ENCODE data around the gene C9orf78. TPM values are rescaled to one million over a fixed set of nuclear protein-coding genes. Genes with fewer than 3 reads are reported as not detected.

Gene C9orf78, protein sequence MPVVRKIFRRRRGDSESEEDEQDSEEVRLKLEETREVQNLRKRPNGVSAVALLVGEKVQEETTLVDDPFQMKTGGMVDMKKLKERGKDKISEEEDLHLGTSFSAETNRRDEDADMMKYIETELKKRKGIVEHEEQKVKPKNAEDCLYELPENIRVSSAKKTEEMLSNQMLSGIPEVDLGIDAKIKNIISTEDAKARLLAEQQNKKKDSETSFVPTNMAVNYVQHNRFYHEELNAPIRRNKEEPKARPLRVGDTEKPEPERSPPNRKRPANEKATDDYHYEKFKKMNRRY
- total RNA-seq (2014; rRNA removed; shearing (Covaris generic); ENCODE audit: low replicate concordance), result 48.7 and 116 TPM in 2 replicates

DNA sequence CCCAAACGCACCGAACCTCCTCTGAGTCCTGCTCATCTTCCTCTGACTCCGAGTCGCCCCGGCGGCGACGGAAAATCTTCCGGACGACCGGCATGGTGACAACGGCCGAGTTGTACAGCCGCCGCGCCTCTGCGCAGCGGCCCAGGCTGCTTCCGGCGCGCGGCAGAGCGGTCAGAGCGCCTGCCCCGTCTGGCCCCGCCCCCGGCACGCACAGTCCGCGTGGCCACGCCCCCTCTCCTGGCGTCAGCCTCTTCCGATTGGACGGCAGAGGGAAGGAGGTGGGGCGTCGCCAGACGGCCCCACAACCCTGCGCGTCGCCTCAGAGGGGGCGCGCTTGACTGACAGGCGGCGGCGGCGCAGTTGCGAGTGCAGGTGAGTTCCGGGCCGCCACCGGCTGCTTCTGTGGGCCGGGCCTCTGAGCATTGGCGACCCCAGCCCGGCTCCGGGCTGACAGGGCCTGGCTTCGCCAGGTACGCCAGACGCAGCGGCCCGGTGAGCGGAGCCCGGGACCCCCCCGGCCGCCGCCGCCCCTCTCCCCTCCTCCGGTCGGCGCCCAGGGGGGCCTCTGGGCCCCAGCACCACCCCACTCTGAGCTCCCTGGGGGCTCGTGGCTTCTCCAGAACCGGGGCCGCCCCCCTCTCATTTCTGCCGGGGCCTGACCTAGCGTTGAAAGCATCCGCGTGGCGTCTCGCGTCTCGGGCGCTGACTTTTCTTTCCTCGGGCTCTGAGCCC is at the start of gene C9orf78, which contains the start of gene USP20:
Gene C9orf78, minus strand, starts transcription at position 148 of the 732 bp plus-strand sequence. Its CDS starts 54 bp downstream, at position 94.
Gene USP20, plus strand, starts transcription at position 331 of the 732 bp plus-strand sequence. CDS start 17,098 bp downstream, outside the sequence.
- DNase-seq, result peak; percentile 91
- Histone ChIP-seq H3K27me3 (no peaks in the 10 kb centered on the region), H3K4me3 (peak within 1 kb of the TSS; percentile 77), H3K36me3 (peaks cover 29% of the 10 kb centered on the region), H3K9me3 (no peaks in the 10 kb centered on the region)

DNA sequence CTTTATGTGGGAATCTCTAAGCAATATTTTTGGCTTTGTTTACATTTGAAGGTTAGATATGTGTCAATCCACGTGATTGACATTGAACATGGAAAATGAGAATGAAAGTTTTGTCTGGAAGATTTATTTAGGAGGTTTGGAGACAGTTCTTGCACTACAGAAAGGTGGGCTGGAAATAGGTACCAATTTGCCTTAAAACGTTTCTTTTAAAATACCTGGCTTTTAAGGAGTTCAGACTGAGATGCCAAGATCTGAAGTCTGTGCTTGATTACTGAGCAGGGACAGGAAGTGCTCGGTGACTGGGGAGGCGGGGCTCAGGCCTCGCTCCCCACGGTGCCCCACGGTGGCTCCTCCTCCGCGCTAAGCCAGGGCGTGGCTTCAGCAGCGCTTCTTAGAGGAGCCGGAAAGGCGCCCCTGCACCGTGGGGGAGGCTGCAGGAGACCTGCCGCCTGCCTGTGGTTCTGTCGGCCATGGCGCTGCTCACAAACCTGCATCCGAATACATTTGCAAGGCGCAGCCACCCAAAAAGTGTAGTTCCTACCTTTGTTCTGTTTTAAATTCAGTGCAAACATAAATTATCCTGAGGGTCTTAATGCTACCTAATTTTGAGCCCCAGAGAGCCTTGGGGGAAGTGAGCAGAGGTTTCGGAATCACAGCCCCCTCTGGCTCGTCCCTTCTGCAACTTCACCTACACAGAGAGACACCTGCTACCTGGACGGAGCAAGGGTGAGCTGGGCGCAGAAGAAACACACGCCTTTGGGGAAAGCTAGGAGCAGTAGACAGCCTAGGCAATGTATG is 49.3 kb upstream of the C9orf78 start:
- Histone ChIP-seq H3K4me3 (no peak overlapping the region), H3K9me3 (no peaks in the 10 kb centered on the region), H3K36me3 (peaks cover 12% of the 10 kb centered on the region; the same call in 1 of the 2 replicates), H3K27me3 (no peaks in the 10 kb centered on the region)
- DNase-seq, result no peak

- peaks cover 9% of the 10 kb centered on the region; the same call in 1 of the 2 replicates for H3K36me3 ChIP-seq
- no peak for DNase-seq
- H3K4me3 ChIP-seq, result no peak overlapping the region
- H3K9me3 ChIP-seq, result no peaks in the 10 kb centered on the region
- H3K27me3 ChIP-seq, result no peaks in the 10 kb centered on the region
Observed at GRCh38 chr9:129881547-129882324, 46.7 kb upstream of the C9orf78 start.

GRCh38 chr9:129880654-129881546 is 45.8 kb upstream of the C9orf78 start:
- Histone ChIP-seq H3K36me3 (peaks cover 9% of the 10 kb centered on the region; the same call in 1 of the 2 replicates), H3K4me3 (no peak overlapping the region), H3K9me3 (no peaks in the 10 kb centered on the region), H3K27me3 (no peaks in the 10 kb centered on the region)
- no peak for DNase-seq

DNA sequence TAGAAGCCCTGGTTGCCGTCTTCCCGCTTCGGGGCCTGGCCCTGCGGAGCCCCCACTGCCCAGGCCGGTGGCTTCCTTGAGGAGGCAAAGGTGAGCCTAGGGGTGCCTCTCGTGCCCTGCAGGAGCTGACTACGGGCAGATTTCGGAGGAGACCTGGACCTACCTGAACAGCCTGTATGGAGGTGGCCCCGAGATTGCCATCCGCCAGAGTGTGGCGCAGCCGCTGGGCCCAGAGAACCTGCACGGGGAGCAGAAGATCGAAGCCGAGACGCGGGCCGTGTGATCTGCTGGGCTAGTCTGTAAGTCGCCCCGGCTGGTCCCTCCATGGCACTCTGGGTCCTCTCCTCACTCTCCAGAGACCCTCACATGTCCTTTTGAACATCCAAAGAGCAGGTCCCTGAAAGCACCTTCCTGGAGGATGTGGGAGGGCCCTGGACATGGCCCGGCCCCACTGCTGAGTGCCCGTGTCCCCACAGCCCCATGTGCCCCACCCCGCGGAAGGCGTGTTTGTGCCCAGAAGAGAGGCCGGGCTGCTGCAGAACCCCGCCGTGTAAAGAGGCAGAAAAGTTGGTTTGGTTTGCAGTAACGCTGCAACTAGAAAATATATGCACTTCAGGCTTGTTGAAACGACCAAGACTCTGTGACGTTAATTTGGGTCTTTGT is 45.0 kb upstream of the C9orf78 start:
- Histone ChIP-seq H3K4me3 (no peak overlapping the region), H3K36me3 (peaks cover 9% of the 10 kb centered on the region; the same call in 1 of the 2 replicates), H3K27me3 (no peaks in the 10 kb centered on the region), H3K9me3 (no peaks in the 10 kb centered on the region)
- no peak for DNase-seq

- no peak overlapping the region for H3K4me3 ChIP-seq
- no peak for DNase-seq
- H3K36me3 ChIP-seq, result peaks cover 9% of the 10 kb centered on the region; the same call in 1 of the 2 replicates
- H3K27me3 ChIP-seq, result no peaks in the 10 kb centered on the region
- H3K9me3 ChIP-seq, result no peaks in the 10 kb centered on the region
Observed at GRCh38 chr9:129879103-129879699, 44.1 kb upstream of the C9orf78 start.

GRCh38 chr9:129878291-129878690 is 43.2 kb upstream of the C9orf78 start:
- DNase-seq, result no peak
- Histone ChIP-seq H3K9me3 (no peaks in the 10 kb centered on the region), H3K4me3 (no peak overlapping the region), H3K27me3 (no peaks in the 10 kb centered on the region), H3K36me3 (peaks cover 4% of the 10 kb centered on the region; the same call in 1 of the 2 replicates)

DNA sequence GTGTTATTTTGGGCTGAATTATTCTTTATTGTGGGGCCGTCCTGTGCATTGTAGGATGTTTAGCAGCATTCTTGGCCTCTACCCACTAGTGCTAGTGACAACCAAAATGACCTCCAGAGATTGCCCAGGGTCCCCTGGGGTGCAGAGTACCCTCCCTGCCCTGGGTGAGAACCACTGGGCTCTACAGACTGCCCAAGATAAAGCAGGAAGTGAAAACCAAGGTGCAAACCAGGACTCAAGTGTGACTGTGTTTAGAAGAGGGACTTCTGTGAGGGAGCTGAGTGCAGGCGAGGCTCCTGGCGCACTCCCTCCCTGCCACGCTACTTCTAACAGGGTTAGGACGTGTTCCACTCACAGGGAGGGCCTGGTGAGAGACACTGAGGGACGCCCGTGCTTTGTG is 41.7 kb upstream of the C9orf78 start:
- no peak overlapping the region for H3K4me3 ChIP-seq
- peaks cover 4% of the 10 kb centered on the region; the same call in 1 of the 2 replicates for H3K36me3 ChIP-seq
- no peak for DNase-seq
- no peaks in the 10 kb centered on the region for H3K27me3 ChIP-seq
- H3K9me3 ChIP-seq, result no peaks in the 10 kb centered on the region

DNA sequence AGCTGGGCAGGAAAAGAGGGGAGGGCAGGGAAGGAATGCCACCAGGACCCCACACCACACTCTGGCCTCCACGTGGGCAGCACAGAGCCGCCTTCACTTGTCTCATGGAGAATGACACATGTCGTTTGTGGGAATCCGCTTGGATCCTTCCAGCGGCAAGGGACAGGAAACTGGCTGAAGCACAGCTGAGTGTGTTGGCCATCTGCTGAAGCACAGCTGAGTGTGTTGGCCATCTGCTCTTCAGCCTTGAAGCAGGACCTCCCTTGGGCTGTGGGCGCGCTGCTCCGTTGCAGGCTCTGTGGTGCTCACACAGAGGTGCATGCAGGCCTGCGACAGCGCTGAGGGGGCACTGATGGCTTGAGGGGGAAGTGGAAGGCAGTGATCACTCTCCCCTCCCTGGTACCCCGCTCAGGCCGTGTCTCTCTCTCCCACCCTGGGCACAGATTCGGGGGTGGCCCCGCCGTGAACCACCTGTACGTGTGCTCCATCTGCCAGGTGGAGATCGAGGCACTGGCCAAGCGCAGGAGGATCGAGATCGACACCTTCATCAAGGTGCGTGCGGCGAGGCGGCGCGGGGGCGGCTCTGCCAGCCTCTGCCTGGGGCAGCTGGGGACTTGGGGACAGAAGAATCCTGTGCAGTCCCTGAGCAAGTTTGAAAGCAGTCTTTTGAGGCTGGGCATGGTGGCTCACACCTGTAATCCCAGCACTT is 40.8 kb upstream of the C9orf78 start:
- H3K4me3 ChIP-seq, result no peak overlapping the region
- peaks cover 4% of the 10 kb centered on the region; the same call in 1 of the 2 replicates for H3K36me3 ChIP-seq
- DNase-seq, result no peak
- no peaks in the 10 kb centered on the region for H3K27me3 ChIP-seq
- H3K9me3 ChIP-seq, result no peaks in the 10 kb centered on the region

DNA sequence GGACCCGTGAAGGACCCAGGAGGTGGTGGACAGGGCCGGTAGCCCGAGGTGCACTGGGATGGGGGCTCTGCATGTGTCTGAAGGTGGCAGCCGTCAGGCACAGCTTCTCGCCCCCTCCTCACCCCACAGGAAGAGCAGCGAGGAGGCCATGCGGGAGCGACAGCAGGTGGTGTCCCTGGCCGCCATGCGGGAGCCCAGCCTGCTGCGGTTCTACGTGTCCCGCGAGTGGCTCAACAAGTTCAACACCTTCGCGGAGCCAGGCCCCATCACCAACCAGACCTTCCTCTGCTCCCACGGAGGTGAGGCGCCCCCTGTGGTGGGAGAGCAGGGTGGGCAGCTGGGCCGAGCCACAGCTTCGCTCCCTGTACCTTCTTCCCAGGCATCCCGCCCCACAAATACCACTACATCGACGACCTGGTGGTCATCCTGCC is 40.1 kb upstream of the C9orf78 start:
- no peak for DNase-seq
- no peaks in the 10 kb centered on the region for H3K9me3 ChIP-seq

GRCh38 chr9:129874261-129875101 is 39.4 kb upstream of the C9orf78 start:
- H3K4me3 ChIP-seq, result no peak overlapping the region
- no peak for DNase-seq
- H3K36me3 ChIP-seq, result no peaks in the 10 kb centered on the region
- no peaks in the 10 kb centered on the region for H3K9me3 ChIP-seq
- no peaks in the 10 kb centered on the region for H3K27me3 ChIP-seq

More for the DNA sequence above, 40.1 kb upstream of the C9orf78 start:
- H3K36me3 ChIP-seq, result no peaks in the 10 kb centered on the region
- H3K27me3 ChIP-seq, result no peaks in the 10 kb centered on the region
- no peak overlapping the region for H3K4me3 ChIP-seq

DNA sequence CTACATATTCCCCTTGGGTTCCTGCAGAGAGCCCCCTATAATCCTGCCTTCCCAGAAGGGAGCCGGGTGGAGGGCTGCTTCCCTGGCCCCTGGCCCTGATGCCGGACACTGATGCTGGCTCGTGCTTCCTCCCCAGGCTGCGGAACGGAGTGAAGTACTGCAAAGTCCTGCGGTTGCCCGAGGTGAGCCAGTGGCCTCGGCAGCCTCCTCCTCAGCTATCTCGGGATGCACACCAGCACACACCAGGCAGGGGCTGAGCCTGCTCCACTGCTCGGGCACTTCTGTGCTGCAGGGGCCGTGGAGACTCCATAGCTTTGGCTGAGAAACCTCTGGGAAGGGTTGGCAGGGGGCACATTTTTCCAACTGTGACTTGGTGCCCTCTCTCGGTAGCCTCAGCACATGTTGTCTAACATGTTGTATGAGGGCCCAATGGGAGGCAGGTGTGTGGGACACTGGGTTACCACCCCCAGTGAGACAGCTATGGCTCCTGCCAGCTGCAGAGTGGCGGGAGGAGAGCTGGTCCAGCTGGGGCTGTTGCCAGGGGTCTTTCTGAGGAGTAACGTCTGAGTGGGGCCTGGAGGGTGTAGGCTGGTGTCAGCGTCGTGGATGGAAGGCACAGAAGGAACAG is 38.6 kb upstream of the C9orf78 start:
- Histone ChIP-seq H3K9me3 (no peaks in the 10 kb centered on the region), H3K4me3 (no peak overlapping the region), H3K27me3 (no peaks in the 10 kb centered on the region), H3K36me3 (no peaks in the 10 kb centered on the region)
- no peak for DNase-seq

- DNase-seq, result no peak
- no peaks in the 10 kb centered on the region for H3K9me3 ChIP-seq
- H3K4me3 ChIP-seq, result no peak overlapping the region
- H3K36me3 ChIP-seq, result no peaks in the 10 kb centered on the region
- H3K27me3 ChIP-seq, result no peaks in the 10 kb centered on the region
Observed at GRCh38 chr9:129871046-129871445, 36.0 kb upstream of the C9orf78 start.
